WTC11 (cell line): Measurements from ENCODE around the gene C22orf23. TPM values are rescaled to one million over a fixed set of nuclear protein-coding genes. Genes with fewer than 3 reads are reported as not detected.

Source experiments
- ATAC-seq: fragments of 200-7000 bp; cut with Tn5 transposase; 2 replicates; pipeline ENCODE4 v1.10.0; 2021; ENCODE audit warnings: mild to moderate bottlenecking, moderate library complexity
- CTCF ChIA-PET: fragments of 300-600 bp; sonication (Branson Sonifier 250); formaldehyde crosslinking; loops from one replicate; lab custom pipeline; 2021; ENCODE audit warnings: antibody characterized with exemption; lab: Charles Lee
- POLR2A ChIA-PET: fragments of 350-600 bp; sonication (Branson Sonifier 250); formaldehyde crosslinking; loops from one replicate; lab custom pipeline; 2021; ENCODE audit warnings: antibody characterized with exemption; lab: Charles Lee
- DNase-seq: peaks from one replicate; pipeline ENCODE4 v3.0.0; 2021; ENCODE audit warnings: low spot score
- H3K27ac Mint-ChIP-seq: 2 replicates; pipeline ENCODE4 v1.8.0; 2021; ENCODE audit warnings: mixed read lengths
- H3K27me3 Mint-ChIP-seq: 2 replicates; pipeline ENCODE4 v1.8.0; 2021; ENCODE audit warnings: low read depth, mild to moderate bottlenecking, moderate library complexity, mixed read lengths
- H3K36me3 Mint-ChIP-seq: 2 replicates; pipeline ENCODE4 v1.8.0; 2021; ENCODE audit warnings: mixed read lengths
- H3K4me1 Mint-ChIP-seq: 2 replicates; pipeline ENCODE4 v1.8.0; 2022; ENCODE audit warnings: mixed read lengths
- H3K4me3 Mint-ChIP-seq: 2 replicates; pipeline ENCODE4 v1.8.0; 2021; ENCODE audit warnings: mild to moderate bottlenecking, moderate library complexity, mixed read lengths
- H3K9me3 Mint-ChIP-seq: 2 replicates; pipeline ENCODE4 v1.8.0; 2021; ENCODE audit warnings: mixed read lengths
- ATF1 ChIP-seq: sonication (generic); formaldehyde crosslinking; IDR thresholded peaks from 2 replicates; pipeline ENCODE4 v1.8.1; 2023; ENCODE audit warnings: mild to moderate bottlenecking, moderate library complexity, missing genetic modification reagents
- CREM ChIP-seq: sonication (generic); formaldehyde crosslinking; IDR thresholded peaks from 2 replicates; pipeline ENCODE4 v1.8.1; 2022; ENCODE audit warnings: mild to moderate bottlenecking, missing genetic modification reagents, moderate library complexity
- ELF4 ChIP-seq: sonication (generic); formaldehyde crosslinking; IDR thresholded peaks from 2 replicates; pipeline ENCODE4 v1.8.1; 2022; ENCODE audit warnings: low read depth, mild to moderate bottlenecking, moderate library complexity, missing genetic modification reagents
- ETV6 ChIP-seq: sonication (generic); formaldehyde crosslinking; IDR thresholded peaks from 2 replicates; pipeline ENCODE4 v1.8.1; 2022; ENCODE audit warnings: mild to moderate bottlenecking, missing genetic modification reagents
- MLX ChIP-seq: sonication (generic); formaldehyde crosslinking; IDR thresholded peaks from 2 replicates; pipeline ENCODE4 v1.8.1; 2023; ENCODE audit warnings: mild to moderate bottlenecking, missing genetic modification reagents, moderate library complexity
- MYBL2 ChIP-seq: sonication (generic); formaldehyde crosslinking; IDR thresholded peaks from 2 replicates; pipeline ENCODE4 v1.8.1; 2023; ENCODE audit warnings: mild to moderate bottlenecking, moderate library complexity, missing genetic modification reagents
- NFE2L1 ChIP-seq: sonication (generic); formaldehyde crosslinking; IDR thresholded peaks from 2 replicates; pipeline ENCODE4 v1.8.1; 2023; ENCODE audit warnings: missing genetic modification reagents
- NR3C1 ChIP-seq: sonication (generic); formaldehyde crosslinking; conservative IDR thresholded peaks from 2 replicates; pipeline ENCODE4 v1.8.1; 2023; ENCODE audit warnings: low read depth, mild to moderate bottlenecking, missing genetic modification reagents
- PREB ChIP-seq: sonication (generic); formaldehyde crosslinking; IDR thresholded peaks from 2 replicates; pipeline ENCODE4 v1.8.1; 2022; ENCODE audit warnings: mild to moderate bottlenecking, missing genetic modification reagents, moderate library complexity, borderline replicate concordance
- PRRX2 ChIP-seq: fragments of 250-450 bp; sonication (Bioruptor Pico); IDR thresholded peaks from 2 replicates; pipeline ENCODE4 v1.8.0; 2021; ENCODE audit warnings: mild to moderate bottlenecking
- SMAD4 ChIP-seq: sonication (generic); formaldehyde crosslinking; IDR thresholded peaks from 2 replicates; pipeline ENCODE4 v1.8.0; 2022; ENCODE audit warnings: mild to moderate bottlenecking, missing genetic modification reagents
- ZBTB21 ChIP-seq: sonication (generic); formaldehyde crosslinking; IDR thresholded peaks from 2 replicates; pipeline ENCODE4 v1.8.1; 2023; ENCODE audit warnings: mild to moderate bottlenecking, missing genetic modification reagents, borderline replicate concordance
- ZNF121 ChIP-seq: sonication (generic); formaldehyde crosslinking; IDR thresholded peaks from 2 replicates; pipeline ENCODE4 v1.8.0; 2023; ENCODE audit warnings: missing genetic modification reagents
- ZNF281 ChIP-seq: sonication (generic); formaldehyde crosslinking; IDR thresholded peaks from 2 replicates; pipeline ENCODE4 v1.8.0; 2023; ENCODE audit warnings: mild to moderate bottlenecking, missing genetic modification reagents
- microRNA-seq: library from miRNA; unstranded; fragments of <30 nt; microRNA quantifications from one replicate; pipeline ENCODE4 v1.2.0, GENCODE V29; 2022; ENCODE audit warnings: borderline number of aligned reads
- total RNA-seq: library from RNA; stranded (reverse); gene quantifications from 3 replicates; pipeline ENCODE4 v1.2.3, GENCODE V29; 2021
- TF ChIP-seq, protein P1 (sequence below): sonication (generic); formaldehyde crosslinking; IDR thresholded peaks from 2 replicates; pipeline ENCODE4 v1.8.0; 2022; ENCODE audit warnings: mild to moderate bottlenecking, missing genetic modification reagents
- TF ChIP-seq, protein P2 (sequence below): fragments of 250-450 bp; sonication (Bioruptor Pico); conservative IDR thresholded peaks from 2 replicates; pipeline ENCODE4 v1.9.0; 2021; ENCODE audit warnings: mild to moderate bottlenecking
- TF ChIP-seq, protein P3 (sequence below): sonication (generic); formaldehyde crosslinking; IDR thresholded peaks from 2 replicates; pipeline ENCODE4 v1.8.1; 2023; ENCODE audit warnings: mild to moderate bottlenecking, moderate library complexity, missing genetic modification reagents

The C22orf23 gene
- total RNA-seq, 1 experiment from 2014 or later, result 0.72 TPM

- CTCF ChIA-PET, result interaction anchor here (2.7 to 5.5 kb wide), 4 partner anchors 12 to 41 kb away, joined by 7 to 34 read pairs (median 10); partner anchors contain the start of gene MICALL1
- peak overlapping the region; percentile 88 for H3K27ac Mint-ChIP-seq
Observed at GRCh38 chr22:37893583-37893983, 59.8 kb downstream of the C22orf23 start.

More at GRCh38 chr22:37893583-37893983, 59.8 kb downstream of the C22orf23 start:
- POLR2A ChIA-PET, result no interaction called here
- no peak for ATAC-seq
- peaks cover 47% of the 10 kb centered on the region for H3K4me1 Mint-ChIP-seq
- no peak overlapping the region for H3K4me3 Mint-ChIP-seq
- H3K9me3 Mint-ChIP-seq, result no peaks in the 10 kb centered on the region
- H3K27me3 Mint-ChIP-seq, result no peaks in the 10 kb centered on the region
- H3K36me3 Mint-ChIP-seq, result peaks cover 14% of the 10 kb centered on the region
- TF ChIP-seq, protein P1, sequence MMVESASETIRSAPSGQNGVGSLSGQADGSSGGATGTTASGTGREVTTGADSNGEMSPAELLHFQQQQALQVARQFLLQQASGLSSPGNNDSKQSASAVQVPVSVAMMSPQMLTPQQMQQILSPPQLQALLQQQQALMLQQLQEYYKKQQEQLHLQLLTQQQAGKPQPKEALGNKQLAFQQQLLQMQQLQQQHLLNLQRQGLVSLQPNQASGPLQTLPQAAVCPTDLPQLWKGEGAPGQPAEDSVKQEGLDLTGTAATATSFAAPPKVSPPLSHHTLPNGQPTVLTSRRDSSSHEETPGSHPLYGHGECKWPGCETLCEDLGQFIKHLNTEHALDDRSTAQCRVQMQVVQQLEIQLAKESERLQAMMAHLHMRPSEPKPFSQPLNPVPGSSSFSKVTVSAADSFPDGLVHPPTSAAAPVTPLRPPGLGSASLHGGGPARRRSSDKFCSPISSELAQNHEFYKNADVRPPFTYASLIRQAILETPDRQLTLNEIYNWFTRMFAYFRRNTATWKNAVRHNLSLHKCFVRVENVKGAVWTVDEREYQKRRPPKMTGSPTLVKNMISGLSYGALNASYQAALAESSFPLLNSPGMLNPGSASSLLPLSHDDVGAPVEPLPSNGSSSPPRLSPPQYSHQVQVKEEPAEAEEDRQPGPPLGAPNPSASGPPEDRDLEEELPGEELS (CRISPR knock-in tag), result no peak
- TF ChIP-seq CREM, result no peak
- TF ChIP-seq NFE2L1, result no peak
- TF ChIP-seq ZBTB21 (CRISPR knock-in tag), result no peak
- TF ChIP-seq ETV6 (CRISPR knock-in tag), result no peak
- no peak for TF ChIP-seq ATF1 (CRISPR knock-in tag)
- TF ChIP-seq, protein P2, sequence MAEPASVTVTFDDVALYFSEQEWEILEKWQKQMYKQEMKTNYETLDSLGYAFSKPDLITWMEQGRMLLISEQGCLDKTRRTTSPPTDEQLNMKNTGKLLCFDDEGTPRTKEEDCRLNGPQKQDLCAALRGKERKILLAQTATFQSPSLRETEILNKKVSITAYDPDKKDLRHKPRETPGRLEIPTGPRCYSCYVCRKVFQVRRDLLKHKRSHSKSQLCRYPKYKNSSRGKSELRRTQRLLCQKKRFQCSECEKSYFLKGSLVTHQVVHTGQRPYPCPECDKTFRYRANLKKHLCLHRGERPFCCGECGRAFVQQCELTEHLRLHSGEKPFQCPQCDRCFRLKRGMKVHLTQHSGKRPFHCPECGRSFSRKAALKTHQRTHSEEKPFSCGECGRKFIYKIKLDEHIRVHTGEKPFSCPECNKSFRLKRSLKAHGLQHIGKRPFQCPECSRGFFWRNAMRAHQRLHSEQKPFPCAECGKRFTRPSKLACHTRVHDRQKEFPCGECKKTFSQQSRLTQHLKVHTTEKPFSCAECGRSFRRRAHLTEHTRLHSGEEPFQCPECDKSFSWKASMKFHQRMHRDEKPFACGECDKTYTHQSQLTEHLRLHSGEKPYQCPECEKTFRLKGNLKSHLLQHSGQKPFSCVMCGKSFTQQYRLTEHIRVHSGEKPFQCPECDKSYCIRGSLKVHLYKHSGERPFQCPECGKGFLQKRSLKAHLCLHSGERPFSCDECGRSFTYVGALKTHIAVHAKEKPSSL (CRISPR knock-in tag), result no peak
- TF ChIP-seq MYBL2 (CRISPR knock-in tag), result no peak
- TF ChIP-seq SMAD4, result no peak
- TF ChIP-seq, protein P3, sequence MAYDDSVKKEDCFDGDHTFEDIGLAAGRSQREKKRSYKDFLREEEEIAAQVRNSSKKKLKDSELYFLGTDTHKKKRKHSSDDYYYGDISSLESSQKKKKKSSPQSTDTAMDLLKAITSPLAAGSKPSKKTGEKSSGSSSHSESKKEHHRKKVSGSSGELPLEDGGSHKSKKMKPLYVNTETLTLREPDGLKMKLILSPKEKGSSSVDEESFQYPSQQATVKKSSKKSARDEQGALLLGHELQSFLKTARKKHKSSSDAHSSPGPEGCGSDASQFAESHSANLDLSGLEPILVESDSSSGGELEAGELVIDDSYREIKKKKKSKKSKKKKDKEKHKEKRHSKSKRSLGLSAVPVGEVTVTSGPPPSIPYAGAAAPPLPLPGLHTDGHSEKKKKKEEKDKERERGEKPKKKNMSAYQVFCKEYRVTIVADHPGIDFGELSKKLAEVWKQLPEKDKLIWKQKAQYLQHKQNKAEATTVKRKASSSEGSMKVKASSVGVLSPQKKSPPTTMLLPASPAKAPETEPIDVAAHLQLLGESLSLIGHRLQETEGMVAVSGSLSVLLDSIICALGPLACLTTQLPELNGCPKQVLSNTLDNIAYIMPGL (CRISPR knock-in tag), result no peak
- no peak for TF ChIP-seq NR3C1 (CRISPR knock-in tag)
- TF ChIP-seq PREB (CRISPR knock-in tag), result no peak
- no peak for TF ChIP-seq ZNF281 (CRISPR knock-in tag)
- no peak for TF ChIP-seq ELF4 (CRISPR knock-in tag)
- TF ChIP-seq MLX (CRISPR knock-in tag), result no peak
- TF ChIP-seq PRRX2 (CRISPR knock-in tag), result no peak
- TF ChIP-seq ZNF121 (CRISPR knock-in tag), result no peak
- no peak for DNase-seq

Small RNAs within 50 kb of the gene (microRNA-seq; reads per million reads assigned to microRNA genes)
- gene MIR4534 (not detected), gene MIR6820 (5.2 reads per million, percentile 14 among the genes with 10 or more reads in this experiment)

Other genes starting within 250 kb of the C22orf23 start
- gene GCAT, start 145.7 kb downstream of the C22orf23 start, total RNA-seq, result 33.0 to 36.4 TPM (median 36.3 TPM) in 3 replicates
- 0.69 to 0.89 TPM (median 0.79 TPM) in 3 replicates for gene GALR3, start 130.2 kb downstream of the C22orf23 start, total RNA-seq
- gene ANKRD54, start 109.3 kb downstream of the C22orf23 start, total RNA-seq, result 17.1 to 19.1 TPM (median 17.9 TPM) in 3 replicates
- gene EIF3L, start 104.2 kb downstream of the C22orf23 start, total RNA-seq, result 611 to 645 TPM (median 645 TPM) in 3 replicates
- gene MICALL1, start 47.3 kb downstream of the C22orf23 start, total RNA-seq, result 34.1 to 47.2 TPM (median 38.6 TPM) in 3 replicates
- 128 to 138 TPM (median 132 TPM) in 3 replicates for gene POLR2F, start 98 bp upstream of the C22orf23 start, total RNA-seq
- gene SOX10, start 31.0 kb upstream of the C22orf23 start, total RNA-seq, result 2.7 to 3.6 TPM (median 3.0 TPM) in 3 replicates
- 28.1 to 33.4 TPM (median 28.2 TPM) in 3 replicates for gene PICK1, start 103.8 kb upstream of the C22orf23 start, total RNA-seq
- 0.53 to 0.98 TPM (median 0.57 TPM) in 3 replicates for gene SLC16A8, start 130.6 kb upstream of the C22orf23 start, total RNA-seq
- gene BAIAP2L2, start 157.1 kb upstream of the C22orf23 start, total RNA-seq, result 3.0 to 5.7 TPM (median 4.9 TPM) in 3 replicates
- gene PLA2G6, start 228.2 kb upstream of the C22orf23 start, total RNA-seq, result 29.9 to 44.1 TPM (median 37.6 TPM) in 3 replicates
- 4.6 to 6.1 TPM (median 5.7 TPM) in 3 replicates for gene MAFF, start 248.4 kb upstream of the C22orf23 start, total RNA-seq